ENCODE data around the gene NPHP3.
A peak's percentile ranks its signal among the peaks of the same experiment; 100 is the strongest.

GRCh38 chr3:132730891-132731580 lies 8.8 kb upstream of the NPHP3 start:
- TF ChIP-seq POLR2A (IDR thresholded peaks at IDR 0.05; ENCODE audit: low read depth) (no peak), CTCF (IDR thresholded peaks at IDR 0.05) (peak; percentile 54 to 58 (median 54))

Measured in esophagus muscularis mucosa (tissue), 3 donors.